ENCODE measurements around the gene SH3RF3. TPM values are rescaled to one million over a fixed set of nuclear protein-coding genes. Genes with fewer than 3 reads are reported as not detected.

The SH3RF3 gene
- total RNA-seq, 1 donor from 2014 or later: 7.3 TPM

DNA sequence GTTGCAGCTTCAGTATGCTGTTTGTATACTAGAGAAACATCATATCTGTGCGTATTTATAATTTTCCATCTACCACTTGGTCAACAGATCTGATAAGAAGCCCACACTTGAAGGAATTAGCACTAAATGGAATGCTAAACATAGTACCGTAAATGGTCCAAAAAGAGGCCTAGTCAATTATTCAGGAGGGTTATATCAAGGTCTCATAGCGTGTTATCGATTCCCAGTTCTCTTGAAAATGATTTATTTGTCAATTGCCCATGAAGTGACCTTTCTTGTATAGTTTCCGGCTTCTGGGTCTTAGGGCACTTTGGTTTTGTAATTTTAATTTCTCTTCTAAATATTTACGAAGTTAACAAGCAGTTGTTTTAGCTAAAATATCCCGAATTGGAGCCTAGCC lies 18.4 kb downstream of the SH3RF3 start:
- no peak for FAIRE-seq

GRCh38 chr2:109148117-109148746 lies 19.2 kb downstream of the SH3RF3 start:
- Histone ChIP-seq H3K9ac (ENCODE audit: low read length) (no peak overlapping the region), H3K79me2 (ENCODE audit: insufficient read depth, low read length) (peaks cover 18% of the 10 kb centered on the region), H4K20me1 (ENCODE audit: insufficient read depth, low read length) (peaks cover 46% of the 10 kb centered on the region), H3K4me1 (ENCODE audit: insufficient read depth, low read length) (no peaks in the 10 kb centered on the region), H3K4me2 (ENCODE audit: low read length) (no peak overlapping the region), H3K9me3 (ENCODE audit: insufficient read depth, low read depth, low read length) (no peaks in the 10 kb centered on the region), H3K27me3 (ENCODE audit: insufficient read depth, low read length) (no peaks in the 10 kb centered on the region), H3K36me3 (ENCODE audit: insufficient read depth, low read length) (no peaks in the 10 kb centered on the region), H2AFZ (ENCODE audit: low read depth, low read length) (no peak overlapping the region), H3K27ac (ENCODE audit: low read depth, low read length) (no peak overlapping the region), H3K4me3 (ENCODE audit: insufficient read depth, low read depth, low read length) (no peak overlapping the region)
- Mint-ChIP-seq H3K27me3 (ENCODE audit: low read depth, unreplicated experiment) (peaks cover 16% of the 10 kb centered on the region), H3K9me3 (ENCODE audit: unreplicated experiment) (no peaks in the 10 kb centered on the region), H3K4me3 (ENCODE audit: unreplicated experiment) (no peak overlapping the region), H3K36me3 (ENCODE audit: low read depth, unreplicated experiment) (no peaks in the 10 kb centered on the region), H3K4me1 (ENCODE audit: low read depth, unreplicated experiment) (no peaks in the 10 kb centered on the region), H3K27ac (ENCODE audit: unreplicated experiment) (peak overlapping the region; percentile 50)
- FAIRE-seq (no peak), DNase-seq (ENCODE audit: low read depth) (peak; percentile 19)
- TF ChIP-seq, protein P1, sequence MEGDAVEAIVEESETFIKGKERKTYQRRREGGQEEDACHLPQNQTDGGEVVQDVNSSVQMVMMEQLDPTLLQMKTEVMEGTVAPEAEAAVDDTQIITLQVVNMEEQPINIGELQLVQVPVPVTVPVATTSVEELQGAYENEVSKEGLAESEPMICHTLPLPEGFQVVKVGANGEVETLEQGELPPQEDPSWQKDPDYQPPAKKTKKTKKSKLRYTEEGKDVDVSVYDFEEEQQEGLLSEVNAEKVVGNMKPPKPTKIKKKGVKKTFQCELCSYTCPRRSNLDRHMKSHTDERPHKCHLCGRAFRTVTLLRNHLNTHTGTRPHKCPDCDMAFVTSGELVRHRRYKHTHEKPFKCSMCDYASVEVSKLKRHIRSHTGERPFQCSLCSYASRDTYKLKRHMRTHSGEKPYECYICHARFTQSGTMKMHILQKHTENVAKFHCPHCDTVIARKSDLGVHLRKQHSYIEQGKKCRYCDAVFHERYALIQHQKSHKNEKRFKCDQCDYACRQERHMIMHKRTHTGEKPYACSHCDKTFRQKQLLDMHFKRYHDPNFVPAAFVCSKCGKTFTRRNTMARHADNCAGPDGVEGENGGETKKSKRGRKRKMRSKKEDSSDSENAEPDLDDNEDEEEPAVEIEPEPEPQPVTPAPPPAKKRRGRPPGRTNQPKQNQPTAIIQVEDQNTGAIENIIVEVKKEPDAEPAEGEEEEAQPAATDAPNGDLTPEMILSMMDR (IDR thresholded peaks at IDR 0.05; ENCODE audit: insufficient read depth, low read depth, low read length): no peak
- no peak for TF ChIP-seq EZH2 (IDR thresholded peaks at IDR 0.05; ENCODE audit: insufficient read depth, low read length)

More for the DNA sequence above, 18.4 kb downstream of the SH3RF3 start:
- H3K9me3 Mint-ChIP-seq (ENCODE audit: unreplicated experiment): no peaks in the 10 kb centered on the region
- Histone ChIP-seq H3K27ac (ENCODE audit: low read depth, low read length) (no peak overlapping the region), H3K4me1 (ENCODE audit: insufficient read depth, low read length) (no peaks in the 10 kb centered on the region), H3K9ac (ENCODE audit: low read length) (no peak overlapping the region), H2AFZ (ENCODE audit: low read depth, low read length) (no peak overlapping the region), H3K4me2 (ENCODE audit: low read length) (no peak overlapping the region), H3K9me3 (ENCODE audit: insufficient read depth, low read depth, low read length) (no peaks in the 10 kb centered on the region), H3K27me3 (ENCODE audit: insufficient read depth, low read length) (no peaks in the 10 kb centered on the region), H3K36me3 (ENCODE audit: insufficient read depth, low read length) (no peaks in the 10 kb centered on the region), H3K79me2 (ENCODE audit: insufficient read depth, low read length) (peaks cover 23% of the 10 kb centered on the region), H4K20me1 (ENCODE audit: insufficient read depth, low read length) (peaks cover 54% of the 10 kb centered on the region), H3K4me3 (ENCODE audit: insufficient read depth, low read depth, low read length) (no peak overlapping the region)
- H3K36me3 Mint-ChIP-seq (ENCODE audit: low read depth, unreplicated experiment): no peaks in the 10 kb centered on the region
- DNase-seq (ENCODE audit: low read depth): no peak
- no peak overlapping the region for H3K27ac Mint-ChIP-seq (ENCODE audit: unreplicated experiment)
- H3K4me3 Mint-ChIP-seq (ENCODE audit: unreplicated experiment): no peak overlapping the region
- no peak for TF ChIP-seq EZH2 (IDR thresholded peaks at IDR 0.05; ENCODE audit: insufficient read depth, low read length)
- TF ChIP-seq, protein P1 (IDR thresholded peaks at IDR 0.05; ENCODE audit: insufficient read depth, low read depth, low read length): no peak
- H3K27me3 Mint-ChIP-seq (ENCODE audit: low read depth, unreplicated experiment): peaks cover 23% of the 10 kb centered on the region
- H3K4me1 Mint-ChIP-seq (ENCODE audit: low read depth, unreplicated experiment): no peaks in the 10 kb centered on the region

- no peaks in the 10 kb centered on the region for H3K4me1 Mint-ChIP-seq (ENCODE audit: low read depth, unreplicated experiment)
- H2AFZ ChIP-seq (ENCODE audit: low read depth, low read length): no peak overlapping the region
- H3K9ac ChIP-seq (ENCODE audit: low read length): no peak overlapping the region
- H3K4me3 ChIP-seq (ENCODE audit: insufficient read depth, low read depth, low read length): no peak overlapping the region
- H3K9me3 ChIP-seq (ENCODE audit: insufficient read depth, low read depth, low read length): no peaks in the 10 kb centered on the region
- no peaks in the 10 kb centered on the region for H3K4me1 ChIP-seq (ENCODE audit: insufficient read depth, low read length)
- peaks cover 40% of the 10 kb centered on the region for H4K20me1 ChIP-seq (ENCODE audit: insufficient read depth, low read length)
- no peak overlapping the region for H3K4me3 Mint-ChIP-seq (ENCODE audit: unreplicated experiment)
- no peaks in the 10 kb centered on the region for H3K36me3 ChIP-seq (ENCODE audit: insufficient read depth, low read length)
- H3K9me3 Mint-ChIP-seq (ENCODE audit: unreplicated experiment): no peaks in the 10 kb centered on the region
- H3K27ac ChIP-seq (ENCODE audit: low read depth, low read length): no peak overlapping the region
- H3K27ac Mint-ChIP-seq (ENCODE audit: unreplicated experiment): no peak overlapping the region
- H3K27me3 ChIP-seq (ENCODE audit: insufficient read depth, low read length): no peaks in the 10 kb centered on the region
- peaks cover 16% of the 10 kb centered on the region for H3K27me3 Mint-ChIP-seq (ENCODE audit: low read depth, unreplicated experiment)
- H3K79me2 ChIP-seq (ENCODE audit: insufficient read depth, low read length): peaks cover 23% of the 10 kb centered on the region
- DNase-seq (ENCODE audit: low read depth) (no peak), FAIRE-seq (no peak)
- no peak for TF ChIP-seq EZH2 (IDR thresholded peaks at IDR 0.05; ENCODE audit: insufficient read depth, low read length)
- TF ChIP-seq, protein P1 (IDR thresholded peaks at IDR 0.05; ENCODE audit: insufficient read depth, low read depth, low read length): no peak
- no peak overlapping the region for H3K4me2 ChIP-seq (ENCODE audit: low read length)
- peaks cover 2% of the 10 kb centered on the region for H3K36me3 Mint-ChIP-seq (ENCODE audit: low read depth, unreplicated experiment)
These were observed 20.1 kb downstream of the SH3RF3 start for GRCh38 chr2:109148991-109149645.
